HEK293 (cell line): ENCODE results near the gene PTPRN2.

Experiments
- GLI4 ChIP-seq: fragments of 450-650 bp; formaldehyde crosslinking; IDR thresholded peaks from 2 replicates; pipeline ENCODE4 v1.5.1; 2016; ENCODE audit warnings: missing biosample characterization, missing genetic modification characterization
- PBX3 ChIP-seq: sonication (generic); formaldehyde crosslinking; IDR thresholded peaks from 2 replicates; pipeline ENCODE4 v1.8.1; 2022; ENCODE audit warnings: mild to moderate bottlenecking, moderate library complexity, missing genetic modification reagents
- ZBTB21 ChIP-seq: fragments of 450-650 bp; formaldehyde crosslinking; IDR thresholded peaks from 2 replicates; pipeline ENCODE4 v1.5.1; 2017; ENCODE audit warnings: missing biosample characterization, missing genetic modification characterization
- ZNF19 ChIP-seq: fragments of 450-650 bp; formaldehyde crosslinking; IDR thresholded peaks from 2 replicates; pipeline ENCODE4; 2016; ENCODE audit warnings: missing biosample characterization, missing genetic modification characterization, low read depth
- ZNF23 ChIP-seq: fragments of 450-650 bp; formaldehyde crosslinking; IDR thresholded peaks from 2 replicates; pipeline ENCODE4 v1.5.1; 2016; ENCODE audit warnings: missing biosample characterization, missing genetic modification characterization, borderline replicate concordance
- ZNF280D ChIP-seq: fragments of 450-650 bp; formaldehyde crosslinking; IDR thresholded peaks from 2 replicates; pipeline ENCODE4 v1.5.1; 2016; ENCODE audit warnings: missing biosample characterization, missing genetic modification characterization
- TF ChIP-seq, protein P1 (sequence below): fragments of 450-650 bp; formaldehyde crosslinking; IDR thresholded peaks from 2 replicates; pipeline ENCODE4 v1.5.1; 2016; ENCODE audit warnings: missing biosample characterization, missing genetic modification characterization
- TF ChIP-seq, protein P2 (sequence below): fragments of 450-650 bp; formaldehyde crosslinking; IDR thresholded peaks from 2 replicates; pipeline ENCODE4 v1.5.1; 2016; ENCODE audit warnings: missing biosample characterization, missing genetic modification characterization, low read depth

- no peak for TF ChIP-seq GLI4 (tag by site-specific recombination)
- TF ChIP-seq ZNF19 (tag by site-specific recombination) = no peak
- TF ChIP-seq, protein P1, sequence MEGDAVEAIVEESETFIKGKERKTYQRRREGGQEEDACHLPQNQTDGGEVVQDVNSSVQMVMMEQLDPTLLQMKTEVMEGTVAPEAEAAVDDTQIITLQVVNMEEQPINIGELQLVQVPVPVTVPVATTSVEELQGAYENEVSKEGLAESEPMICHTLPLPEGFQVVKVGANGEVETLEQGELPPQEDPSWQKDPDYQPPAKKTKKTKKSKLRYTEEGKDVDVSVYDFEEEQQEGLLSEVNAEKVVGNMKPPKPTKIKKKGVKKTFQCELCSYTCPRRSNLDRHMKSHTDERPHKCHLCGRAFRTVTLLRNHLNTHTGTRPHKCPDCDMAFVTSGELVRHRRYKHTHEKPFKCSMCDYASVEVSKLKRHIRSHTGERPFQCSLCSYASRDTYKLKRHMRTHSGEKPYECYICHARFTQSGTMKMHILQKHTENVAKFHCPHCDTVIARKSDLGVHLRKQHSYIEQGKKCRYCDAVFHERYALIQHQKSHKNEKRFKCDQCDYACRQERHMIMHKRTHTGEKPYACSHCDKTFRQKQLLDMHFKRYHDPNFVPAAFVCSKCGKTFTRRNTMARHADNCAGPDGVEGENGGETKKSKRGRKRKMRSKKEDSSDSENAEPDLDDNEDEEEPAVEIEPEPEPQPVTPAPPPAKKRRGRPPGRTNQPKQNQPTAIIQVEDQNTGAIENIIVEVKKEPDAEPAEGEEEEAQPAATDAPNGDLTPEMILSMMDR (tag by site-specific recombination) = no peak
- TF ChIP-seq, protein P2, sequence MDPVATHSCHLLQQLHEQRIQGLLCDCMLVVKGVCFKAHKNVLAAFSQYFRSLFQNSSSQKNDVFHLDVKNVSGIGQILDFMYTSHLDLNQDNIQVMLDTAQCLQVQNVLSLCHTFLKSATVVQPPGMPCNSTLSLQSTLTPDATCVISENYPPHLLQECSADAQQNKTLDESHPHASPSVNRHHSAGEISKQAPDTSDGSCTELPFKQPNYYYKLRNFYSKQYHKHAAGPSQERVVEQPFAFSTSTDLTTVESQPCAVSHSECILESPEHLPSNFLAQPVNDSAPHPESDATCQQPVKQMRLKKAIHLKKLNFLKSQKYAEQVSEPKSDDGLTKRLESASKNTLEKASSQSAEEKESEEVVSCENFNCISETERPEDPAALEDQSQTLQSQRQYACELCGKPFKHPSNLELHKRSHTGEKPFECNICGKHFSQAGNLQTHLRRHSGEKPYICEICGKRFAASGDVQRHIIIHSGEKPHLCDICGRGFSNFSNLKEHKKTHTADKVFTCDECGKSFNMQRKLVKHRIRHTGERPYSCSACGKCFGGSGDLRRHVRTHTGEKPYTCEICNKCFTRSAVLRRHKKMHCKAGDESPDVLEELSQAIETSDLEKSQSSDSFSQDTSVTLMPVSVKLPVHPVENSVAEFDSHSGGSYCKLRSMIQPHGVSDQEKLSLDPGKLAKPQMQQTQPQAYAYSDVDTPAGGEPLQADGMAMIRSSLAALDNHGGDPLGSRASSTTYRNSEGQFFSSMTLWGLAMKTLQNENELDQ = no peak
- TF ChIP-seq PBX3 (CRISPR knock-in tag) = no peak
- TF ChIP-seq ZNF280D (tag by site-specific recombination) = no peak
- TF ChIP-seq ZBTB21 (tag by site-specific recombination) = no peak
- no peak for TF ChIP-seq ZNF23
Observed at GRCh38 chr7:158563911-158564662, 23.5 kb downstream of the PTPRN2 start.
